HEK293 (cell line): ENCODE data around the gene MYO7A.

ENCODE experiments used
- CTCF ChIA-PET: fragments of 350-600 bp; formaldehyde crosslinking; extraction: SDS; loops from one replicate; lab custom pipeline; 2021; ENCODE audit warnings: antibody characterized with exemption; lab: Yijun Ruan, JAX
- POLR2A ChIA-PET: fragments of 300-600 bp; formaldehyde crosslinking; extraction: SDS; loops from one replicate; lab custom pipeline; 2020; ENCODE audit warnings: antibody characterized with exemption, inconsistent platforms; lab: Yijun Ruan, JAX
- H3K27ac ChIP-seq: fragments of 200-500 bp; sonication (Bioruptor generic); 2 replicates; pipeline ENCODE4 v1.5.1; 2014; ENCODE audit warnings: low read depth, low read length, control low read depth, inconsistent platforms; ENCODE audit errors: extremely low read depth
- H3K36me3 ChIP-seq, 2 experiments: fragments of 200-500 bp in 1 of 2; sonication (Bioruptor generic) in 1 of 2; 1 replicate in 1 of 2; 2 replicates in 1 of 2; pipeline ENCODE4 v1.5.1; 2014 to 2017; ENCODE audit warnings: inconsistent platforms in 2 of 2, low read length in 2 of 2; ENCODE audit not compliant: control insufficient read depth in 2 of 2, insufficient read depth in 1 of 2
- H3K4me1 ChIP-seq: fragments of 200-500 bp; sonication (Bioruptor generic); 2 replicates; pipeline ENCODE4 v1.5.1; 2014; ENCODE audit warnings: mild to moderate bottlenecking, low read length, inconsistent platforms; ENCODE audit not compliant: control insufficient read depth, insufficient read depth
- H3K4me3 ChIP-seq: 2 replicates; pipeline ENCODE4 v1.5.1; 2011; ENCODE audit warnings: low read depth, mild to moderate bottlenecking, control low read depth, low read length, moderate library complexity
- H3K9me3 ChIP-seq: fragments of 200-500 bp; sonication (Bioruptor generic); 2 replicates; pipeline ENCODE4 v1.5.1; 2014; ENCODE audit warnings: low read depth, low read length, inconsistent platforms; ENCODE audit not compliant: control insufficient read depth, insufficient read depth
- GLIS1 ChIP-seq: fragments of 450-650 bp; formaldehyde crosslinking; IDR thresholded peaks from 2 replicates; pipeline ENCODE4 v1.5.1; 2016; ENCODE audit warnings: missing biosample characterization, missing genetic modification characterization
- KLF16 ChIP-seq: fragments of 450-650 bp; formaldehyde crosslinking; IDR thresholded peaks from 2 replicates; pipeline ENCODE4 v1.5.1; 2017; ENCODE audit warnings: missing biosample characterization, missing genetic modification characterization
- SCRT1 ChIP-seq: fragments of 450-650 bp; formaldehyde crosslinking; IDR thresholded peaks from 2 replicates; pipeline ENCODE4 v1.5.1; 2016; ENCODE audit warnings: missing biosample characterization, missing genetic modification characterization, borderline replicate concordance
- ZFHX2 ChIP-seq: fragments of 450-650 bp; formaldehyde crosslinking; conservative IDR thresholded peaks from 2 replicates; pipeline ENCODE4 v1.5.1; 2016; ENCODE audit warnings: missing biosample characterization, missing genetic modification characterization
- ZNF174 ChIP-seq: fragments of 450-650 bp; formaldehyde crosslinking; IDR thresholded peaks from 2 replicates; pipeline ENCODE4 v1.5.0; 2017; ENCODE audit warnings: missing biosample characterization, mild to moderate bottlenecking, missing genetic modification characterization
- ZNF2 ChIP-seq: fragments of 450-650 bp; formaldehyde crosslinking; IDR thresholded peaks from 2 replicates; pipeline ENCODE4 v1.5.1; 2016; ENCODE audit warnings: missing biosample characterization, missing genetic modification characterization
- ZNF324 ChIP-seq: fragments of 450-650 bp; formaldehyde crosslinking; IDR thresholded peaks from 2 replicates; pipeline ENCODE4 v1.5.1; 2016; ENCODE audit warnings: missing biosample characterization, missing genetic modification characterization
- ZNF335 ChIP-seq: fragments of 450-650 bp; formaldehyde crosslinking; conservative IDR thresholded peaks from 2 replicates; pipeline ENCODE4 v1.5.1; 2016; ENCODE audit warnings: missing biosample characterization, missing genetic modification characterization
- ZNF341 ChIP-seq: fragments of 450-650 bp; formaldehyde crosslinking; IDR thresholded peaks from 2 replicates; pipeline ENCODE4; 2016; ENCODE audit warnings: low read depth, missing biosample characterization, missing genetic modification characterization
- ZNF350 ChIP-seq: fragments of 450-650 bp; formaldehyde crosslinking; IDR thresholded peaks from 2 replicates; pipeline ENCODE4 v1.5.0; 2017; ENCODE audit warnings: missing biosample characterization, mild to moderate bottlenecking, missing genetic modification characterization
- ZNF529 ChIP-seq: fragments of 450-650 bp; formaldehyde crosslinking; IDR thresholded peaks from 2 replicates; pipeline ENCODE4 v1.5.1; 2017; ENCODE audit warnings: missing genetic modification characterization, missing biosample characterization; ENCODE audit not compliant: insufficient replicate concordance
- ZNF544 ChIP-seq: fragments of 450-650 bp; formaldehyde crosslinking; IDR thresholded peaks from 2 replicates; pipeline ENCODE4 v1.5.0; 2017; ENCODE audit warnings: missing biosample characterization, missing genetic modification characterization
- ZNF548 ChIP-seq: fragments of 450-650 bp; formaldehyde crosslinking; IDR thresholded peaks from 2 replicates; pipeline ENCODE4 v1.5.1; 2016; ENCODE audit warnings: missing biosample characterization, missing genetic modification characterization
- ZNF560 ChIP-seq: fragments of 450-650 bp; formaldehyde crosslinking; IDR thresholded peaks from 2 replicates; pipeline ENCODE4 v1.5.1; 2017; ENCODE audit warnings: missing biosample characterization, missing genetic modification characterization, borderline replicate concordance
- ZNF658 ChIP-seq: fragments of 450-650 bp; formaldehyde crosslinking; IDR thresholded peaks from 2 replicates; pipeline ENCODE4; 2016; ENCODE audit warnings: missing biosample characterization, missing genetic modification characterization
- TF ChIP-seq, protein P1 (sequence below): fragments of 450-650 bp; formaldehyde crosslinking; IDR thresholded peaks from 2 replicates; pipeline ENCODE4 v1.5.1; 2016; ENCODE audit warnings: missing biosample characterization, missing genetic modification characterization
- TF ChIP-seq, protein P2 (sequence below): fragments of 450-650 bp; formaldehyde crosslinking; IDR thresholded peaks from 2 replicates; pipeline ENCODE4 v1.5.1; 2017; ENCODE audit warnings: missing biosample characterization, missing genetic modification characterization
- TF ChIP-seq, protein P3 (sequence below): fragments of 450-650 bp; formaldehyde crosslinking; IDR thresholded peaks from 2 replicates; pipeline ENCODE4 v1.5.1; 2016; ENCODE audit warnings: missing biosample characterization, missing genetic modification characterization
- TF ChIP-seq, protein P4 (sequence below): fragments of 450-650 bp; formaldehyde crosslinking; IDR thresholded peaks from 2 replicates; pipeline ENCODE4 v1.5.1; 2016; ENCODE audit warnings: missing biosample characterization, missing genetic modification characterization, borderline replicate concordance
- TF ChIP-seq, protein P5 (sequence below): fragments of 450-650 bp; formaldehyde crosslinking; conservative IDR thresholded peaks from 2 replicates; pipeline ENCODE4 v1.5.1; 2016; ENCODE audit warnings: low read depth, missing biosample characterization, missing genetic modification characterization

The MYO7A gene

DNA sequence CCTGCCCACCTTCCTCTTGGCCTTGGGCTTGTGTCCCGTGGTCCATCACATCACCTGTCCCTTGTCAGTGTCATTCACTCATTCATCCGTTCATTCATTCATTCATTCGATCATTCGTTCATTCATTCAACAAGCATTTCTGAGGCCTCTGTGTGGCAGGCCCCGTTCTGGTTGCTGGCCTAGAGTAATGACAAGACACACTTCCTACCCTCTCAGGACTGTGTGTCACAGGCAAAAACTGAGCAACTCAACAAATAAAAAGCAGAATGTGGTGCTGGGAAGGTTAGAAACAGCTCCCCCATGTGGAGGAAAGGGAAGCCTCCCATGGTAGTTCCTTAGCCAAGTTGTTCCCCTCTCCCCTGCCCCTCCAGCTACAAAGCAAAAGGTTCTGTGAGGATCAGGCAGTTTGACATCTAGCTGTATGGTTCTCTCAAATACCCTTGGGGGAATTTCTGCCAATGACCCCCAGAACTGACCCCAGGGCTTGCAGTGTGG lies 27.0 kb upstream of the MYO7A start (continued):
- TF ChIP-seq ZNF548 (tag by site-specific recombination), result no peak
- TF ChIP-seq, protein P1, sequence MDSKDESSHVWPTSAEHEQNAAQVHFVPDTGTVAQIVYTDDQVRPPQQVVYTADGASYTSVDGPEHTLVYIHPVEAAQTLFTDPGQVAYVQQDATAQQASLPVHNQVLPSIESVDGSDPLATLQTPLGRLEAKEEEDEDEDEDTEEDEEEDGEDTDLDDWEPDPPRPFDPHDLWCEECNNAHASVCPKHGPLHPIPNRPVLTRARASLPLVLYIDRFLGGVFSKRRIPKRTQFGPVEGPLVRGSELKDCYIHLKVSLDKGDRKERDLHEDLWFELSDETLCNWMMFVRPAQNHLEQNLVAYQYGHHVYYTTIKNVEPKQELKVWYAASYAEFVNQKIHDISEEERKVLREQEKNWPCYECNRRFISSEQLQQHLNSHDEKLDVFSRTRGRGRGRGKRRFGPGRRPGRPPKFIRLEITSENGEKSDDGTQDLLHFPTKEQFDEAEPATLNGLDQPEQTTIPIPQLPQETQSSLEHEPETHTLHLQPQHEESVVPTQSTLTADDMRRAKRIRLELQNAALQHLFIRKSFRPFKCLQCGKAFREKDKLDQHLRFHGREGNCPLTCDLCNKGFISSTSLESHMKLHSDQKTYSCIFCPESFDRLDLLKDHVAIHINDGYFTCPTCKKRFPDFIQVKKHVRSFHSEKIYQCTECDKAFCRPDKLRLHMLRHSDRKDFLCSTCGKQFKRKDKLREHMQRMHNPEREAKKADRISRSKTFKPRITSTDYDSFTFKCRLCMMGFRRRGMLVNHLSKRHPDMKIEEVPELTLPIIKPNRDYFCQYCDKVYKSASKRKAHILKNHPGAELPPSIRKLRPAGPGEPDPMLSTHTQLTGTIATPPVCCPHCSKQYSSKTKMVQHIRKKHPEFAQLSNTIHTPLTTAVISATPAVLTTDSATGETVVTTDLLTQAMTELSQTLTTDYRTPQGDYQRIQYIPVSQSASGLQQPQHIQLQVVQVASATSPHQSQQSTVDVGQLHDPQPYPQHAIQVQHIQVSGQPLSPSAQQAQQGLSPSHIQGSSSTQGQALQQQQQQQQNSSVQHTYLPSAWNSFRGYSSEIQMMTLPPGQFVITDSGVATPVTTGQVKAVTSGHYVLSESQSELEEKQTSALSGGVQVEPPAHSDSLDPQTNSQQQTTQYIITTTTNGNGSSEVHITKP, result no peak
- TF ChIP-seq, protein P2, sequence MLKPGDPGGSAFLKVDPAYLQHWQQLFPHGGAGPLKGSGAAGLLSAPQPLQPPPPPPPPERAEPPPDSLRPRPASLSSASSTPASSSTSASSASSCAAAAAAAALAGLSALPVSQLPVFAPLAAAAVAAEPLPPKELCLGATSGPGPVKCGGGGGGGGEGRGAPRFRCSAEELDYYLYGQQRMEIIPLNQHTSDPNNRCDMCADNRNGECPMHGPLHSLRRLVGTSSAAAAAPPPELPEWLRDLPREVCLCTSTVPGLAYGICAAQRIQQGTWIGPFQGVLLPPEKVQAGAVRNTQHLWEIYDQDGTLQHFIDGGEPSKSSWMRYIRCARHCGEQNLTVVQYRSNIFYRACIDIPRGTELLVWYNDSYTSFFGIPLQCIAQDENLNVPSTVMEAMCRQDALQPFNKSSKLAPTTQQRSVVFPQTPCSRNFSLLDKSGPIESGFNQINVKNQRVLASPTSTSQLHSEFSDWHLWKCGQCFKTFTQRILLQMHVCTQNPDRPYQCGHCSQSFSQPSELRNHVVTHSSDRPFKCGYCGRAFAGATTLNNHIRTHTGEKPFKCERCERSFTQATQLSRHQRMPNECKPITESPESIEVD (tag by site-specific recombination), result no peak
- no peak for TF ChIP-seq ZNF544
- no peak for TF ChIP-seq ZNF335 (tag by site-specific recombination)
- TF ChIP-seq ZNF324 (tag by site-specific recombination), result no peak
- no peak for TF ChIP-seq ZNF658 (tag by site-specific recombination)
- TF ChIP-seq ZNF2 (tag by site-specific recombination), result no peak
- no peak for TF ChIP-seq ZFHX2 (tag by site-specific recombination)
- TF ChIP-seq, protein P3, sequence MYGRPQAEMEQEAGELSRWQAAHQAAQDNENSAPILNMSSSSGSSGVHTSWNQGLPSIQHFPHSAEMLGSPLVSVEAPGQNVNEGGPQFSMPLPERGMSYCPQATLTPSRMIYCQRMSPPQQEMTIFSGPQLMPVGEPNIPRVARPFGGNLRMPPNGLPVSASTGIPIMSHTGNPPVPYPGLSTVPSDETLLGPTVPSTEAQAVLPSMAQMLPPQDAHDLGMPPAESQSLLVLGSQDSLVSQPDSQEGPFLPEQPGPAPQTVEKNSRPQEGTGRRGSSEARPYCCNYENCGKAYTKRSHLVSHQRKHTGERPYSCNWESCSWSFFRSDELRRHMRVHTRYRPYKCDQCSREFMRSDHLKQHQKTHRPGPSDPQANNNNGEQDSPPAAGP (tag by site-specific recombination), result no peak
- TF ChIP-seq SCRT1 (tag by site-specific recombination), result no peak
- TF ChIP-seq KLF16, result no peak
- TF ChIP-seq ZNF341 (tag by site-specific recombination), result no peak
- TF ChIP-seq, protein P4, sequence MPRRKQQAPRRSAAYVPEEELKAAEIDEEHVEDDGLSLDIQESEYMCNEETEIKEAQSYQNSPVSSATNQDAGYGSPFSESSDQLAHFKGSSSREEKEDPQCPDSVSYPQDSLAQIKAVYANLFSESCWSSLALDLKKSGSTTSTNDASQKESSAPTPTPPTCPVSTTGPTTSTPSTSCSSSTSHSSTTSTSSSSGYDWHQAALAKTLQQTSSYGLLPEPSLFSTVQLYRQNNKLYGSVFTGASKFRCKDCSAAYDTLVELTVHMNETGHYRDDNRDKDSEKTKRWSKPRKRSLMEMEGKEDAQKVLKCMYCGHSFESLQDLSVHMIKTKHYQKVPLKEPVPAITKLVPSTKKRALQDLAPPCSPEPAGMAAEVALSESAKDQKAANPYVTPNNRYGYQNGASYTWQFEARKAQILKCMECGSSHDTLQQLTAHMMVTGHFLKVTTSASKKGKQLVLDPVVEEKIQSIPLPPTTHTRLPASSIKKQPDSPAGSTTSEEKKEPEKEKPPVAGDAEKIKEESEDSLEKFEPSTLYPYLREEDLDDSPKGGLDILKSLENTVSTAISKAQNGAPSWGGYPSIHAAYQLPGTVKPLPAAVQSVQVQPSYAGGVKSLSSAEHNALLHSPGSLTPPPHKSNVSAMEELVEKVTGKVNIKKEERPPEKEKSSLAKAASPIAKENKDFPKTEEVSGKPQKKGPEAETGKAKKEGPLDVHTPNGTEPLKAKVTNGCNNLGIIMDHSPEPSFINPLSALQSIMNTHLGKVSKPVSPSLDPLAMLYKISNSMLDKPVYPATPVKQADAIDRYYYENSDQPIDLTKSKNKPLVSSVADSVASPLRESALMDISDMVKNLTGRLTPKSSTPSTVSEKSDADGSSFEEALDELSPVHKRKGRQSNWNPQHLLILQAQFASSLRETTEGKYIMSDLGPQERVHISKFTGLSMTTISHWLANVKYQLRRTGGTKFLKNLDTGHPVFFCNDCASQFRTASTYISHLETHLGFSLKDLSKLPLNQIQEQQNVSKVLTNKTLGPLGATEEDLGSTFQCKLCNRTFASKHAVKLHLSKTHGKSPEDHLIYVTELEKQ (tag by site-specific recombination), result no peak

DNA sequence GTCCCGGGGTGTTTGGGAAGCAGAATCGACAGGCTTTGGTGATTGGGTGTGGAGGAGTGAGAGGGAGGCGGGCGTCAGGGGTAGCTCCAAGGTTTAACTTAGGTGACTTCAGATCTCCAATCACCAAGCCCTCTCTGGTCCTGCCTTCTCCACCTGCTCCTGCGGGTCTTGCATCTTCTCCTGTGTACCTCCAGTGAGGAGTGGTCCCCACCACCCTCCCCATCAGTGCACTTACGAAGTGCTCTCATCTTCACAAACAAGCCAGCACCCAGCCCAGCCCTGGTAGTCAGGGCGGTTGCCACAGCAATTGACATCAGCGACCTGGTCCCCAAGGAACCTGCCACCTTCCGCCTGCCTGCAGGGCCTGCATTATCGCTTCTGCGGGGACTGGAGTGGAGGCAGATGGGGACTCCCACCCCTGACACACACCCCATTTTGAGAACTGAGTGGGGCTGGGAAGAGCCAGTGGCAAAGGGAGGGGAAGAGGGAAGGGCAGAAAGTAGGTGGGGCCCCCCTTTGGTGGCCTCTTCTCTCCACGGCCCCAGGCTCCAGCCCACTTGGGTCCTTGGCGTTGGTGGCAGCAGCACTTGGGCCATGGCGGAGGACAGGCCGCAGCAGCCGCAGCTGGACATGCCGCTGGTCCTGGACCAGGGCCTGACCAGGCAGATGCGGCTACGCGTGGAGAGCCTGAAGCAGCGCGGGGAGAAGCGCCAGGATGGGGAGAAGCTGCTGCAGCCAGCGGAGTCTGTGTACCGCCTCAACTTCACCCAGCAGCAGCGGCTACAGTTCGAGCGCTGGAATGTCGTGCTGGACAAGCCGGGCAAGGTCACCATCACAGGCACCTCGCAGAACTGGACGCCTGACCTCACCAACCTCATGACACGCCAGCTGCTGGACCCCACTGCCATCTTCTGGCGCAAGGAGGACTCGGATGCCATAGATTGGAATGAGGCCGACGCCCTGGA lies 25.5 kb upstream of the MYO7A start, which contains the start of gene OMP:
OMP (plus strand) TSS at position 595 of the 965 bp plus-strand sequence; CDS start at position 595, 0 bp downstream.
- Histone ChIP-seq H3K4me3 (no peak within 1 kb of the TSS), H3K36me3 (no peaks in the 10 kb centered on the region), H3K9me3 (no peaks in the 10 kb centered on the region)
- TF ChIP-seq ZNF350 (tag by site-specific recombination) (no peak), GLIS1 (tag by site-specific recombination) (no peak), ZNF174 (tag by site-specific recombination) (no peak), ZNF560 (tag by site-specific recombination) (no peak), ZNF529 (tag by site-specific recombination) (no peak)
- TF ChIP-seq, protein P5, sequence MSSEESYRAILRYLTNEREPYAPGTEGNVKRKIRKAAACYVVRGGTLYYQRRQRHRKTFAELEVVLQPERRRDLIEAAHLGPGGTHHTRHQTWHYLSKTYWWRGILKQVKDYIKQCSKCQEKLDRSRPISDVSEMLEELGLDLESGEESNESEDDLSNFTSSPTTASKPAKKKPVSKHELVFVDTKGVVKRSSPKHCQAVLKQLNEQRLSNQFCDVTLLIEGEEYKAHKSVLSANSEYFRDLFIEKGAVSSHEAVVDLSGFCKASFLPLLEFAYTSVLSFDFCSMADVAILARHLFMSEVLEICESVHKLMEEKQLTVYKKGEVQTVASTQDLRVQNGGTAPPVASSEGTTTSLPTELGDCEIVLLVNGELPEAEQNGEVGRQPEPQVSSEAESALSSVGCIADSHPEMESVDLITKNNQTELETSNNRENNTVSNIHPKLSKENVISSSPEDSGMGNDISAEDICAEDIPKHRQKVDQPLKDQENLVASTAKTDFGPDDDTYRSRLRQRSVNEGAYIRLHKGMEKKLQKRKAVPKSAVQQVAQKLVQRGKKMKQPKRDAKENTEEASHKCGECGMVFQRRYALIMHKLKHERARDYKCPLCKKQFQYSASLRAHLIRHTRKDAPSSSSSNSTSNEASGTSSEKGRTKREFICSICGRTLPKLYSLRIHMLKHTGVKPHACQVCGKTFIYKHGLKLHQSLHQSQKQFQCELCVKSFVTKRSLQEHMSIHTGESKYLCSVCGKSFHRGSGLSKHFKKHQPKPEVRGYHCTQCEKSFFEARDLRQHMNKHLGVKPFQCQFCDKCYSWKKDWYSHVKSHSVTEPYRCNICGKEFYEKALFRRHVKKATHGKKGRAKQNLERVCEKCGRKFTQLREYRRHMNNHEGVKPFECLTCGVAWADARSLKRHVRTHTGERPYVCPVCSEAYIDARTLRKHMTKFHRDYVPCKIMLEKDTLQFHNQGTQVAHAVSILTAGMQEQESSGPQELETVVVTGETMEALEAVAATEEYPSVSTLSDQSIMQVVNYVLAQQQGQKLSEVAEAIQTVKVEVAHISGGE (tag by site-specific recombination), result no peak
- TF ChIP-seq, all 188 proteins: peak for 0
- H3K4me1 ChIP-seq, result no peaks in the 10 kb centered on the region
- POLR2A ChIA-PET, result no interaction called here
- no peak within 1 kb of the TSS for H3K27ac ChIP-seq
- CTCF ChIA-PET, result interaction anchor here (0.5 to 2.9 kb wide), 3 partner anchors 8 to 575 kb away, joined by 3 to 18 read pairs (median 3); no protein-coding TSS in a partner anchor
